ENCODE results near the gene IQGAP2. TPM values are rescaled to one million over a fixed set of nuclear protein-coding genes. Genes with fewer than 3 reads are reported as not detected.

IQGAP2 gene
- total RNA-seq, 1 experiment from 2014 or later: 0.59 TPM

DNA sequence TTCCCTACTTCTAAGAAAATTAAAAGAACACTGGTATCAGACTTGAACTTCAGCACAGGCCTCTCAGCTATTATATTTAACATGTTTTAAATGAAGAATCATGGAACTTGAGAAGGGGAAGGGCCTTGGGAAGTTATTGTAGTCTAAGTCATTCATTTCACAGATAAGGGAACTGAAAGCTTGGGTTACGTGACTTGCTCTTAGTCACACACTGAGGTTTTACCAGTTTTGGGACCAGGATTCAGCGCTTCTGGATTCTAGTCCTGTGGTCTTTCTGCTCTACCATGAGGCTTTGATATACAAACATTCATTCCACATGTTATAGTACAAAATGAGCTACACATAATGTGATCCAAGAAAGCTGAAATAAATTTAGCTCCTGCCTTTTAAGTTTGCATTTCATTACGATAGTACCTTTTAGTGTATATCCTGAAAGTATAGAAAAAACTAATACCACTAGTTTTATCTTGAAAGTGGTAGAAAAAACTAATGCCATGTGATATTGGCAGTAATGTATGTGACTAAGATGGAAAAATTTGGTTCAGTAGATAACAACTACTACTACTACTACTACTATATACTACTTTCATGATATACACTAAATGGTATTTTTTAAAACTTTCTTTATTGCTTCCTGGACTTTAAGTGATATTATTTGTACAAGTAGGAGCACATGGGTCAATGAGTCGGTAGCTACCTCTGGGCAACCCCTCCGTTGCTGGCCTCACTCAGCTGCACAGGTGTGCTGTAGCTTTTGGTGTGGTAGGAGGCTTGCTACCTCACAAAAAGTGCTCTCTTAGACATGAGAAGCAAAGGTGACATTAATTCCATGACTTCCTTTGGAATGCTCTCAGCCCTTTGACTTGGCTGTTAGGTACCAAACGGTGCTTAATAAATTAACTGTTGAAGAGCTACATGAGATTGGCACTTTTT, 179.4 kb downstream of the IQGAP2 start:
- BruUV-seq (replicated peaks): no TSS peak
- CTCF ChIA-PET: no interaction called here
- Histone ChIP-seq H3K4me3 (ENCODE audit: low read depth in 2 of 2, low read length in 2 of 2) (no peak overlapping the region), H3K9me3 (ENCODE audit: control insufficient read depth, insufficient read depth, low read depth, low read length) (no peaks in the 10 kb centered on the region), H3K36me3 (ENCODE audit: control insufficient read depth, insufficient read depth, low read length) (no peaks in the 10 kb centered on the region), H3K4me1 (ENCODE audit: control insufficient read depth, insufficient read depth, low read length) (no peaks in the 10 kb centered on the region), H3K27me3 (ENCODE audit: control insufficient read depth, insufficient read depth, low read length) (peaks cover 16% of the 10 kb centered on the region; the same call in 1 of the 2 replicates), H3K27ac (ENCODE audit: low read length) (no peak overlapping the region)
- in situ Hi-C loops (cut with HindIII; ENCODE audit: low pct_unique_long_range_greater_than_20kb, low sequenced_read_pairs): no loop called here
- ATAC-seq (no peak), DNase-seq (ENCODE audit: low read depth, low spot score) (no peak)
- POLR2A ChIA-PET: no interaction called here
- intact Hi-C loops (cut with micrococcal nuclease; ENCODE audit: unreplicated experiment): loop anchor here (5.0 to 10.0 kb wide), 2 partner anchors 178 to 245 kb away; partner anchors contain the start of gene IQGAP2
- no peak for TF ChIP-seq SIN3A (IDR thresholded peaks at IDR 0.05; ENCODE audit: borderline replicate concordance, insufficient read depth, low read depth, low read length)
- no peak for TF ChIP-seq CTCF (IDR thresholded peaks at IDR 0.05)
- TF ChIP-seq TCF7L2 (IDR thresholded peaks at IDR 0.05; ENCODE audit: low read depth, low read length): no peak
- no peak for TF ChIP-seq REST (IDR thresholded peaks at IDR 0.05; ENCODE audit: insufficient read depth in 1 of 2, low read depth in 2 of 2, low read length in 1 of 2)
- no peak for TF ChIP-seq POLR2AphosphoS5 (IDR thresholded peaks at IDR 0.05; ENCODE audit: low read depth, low read length)

DNA sequence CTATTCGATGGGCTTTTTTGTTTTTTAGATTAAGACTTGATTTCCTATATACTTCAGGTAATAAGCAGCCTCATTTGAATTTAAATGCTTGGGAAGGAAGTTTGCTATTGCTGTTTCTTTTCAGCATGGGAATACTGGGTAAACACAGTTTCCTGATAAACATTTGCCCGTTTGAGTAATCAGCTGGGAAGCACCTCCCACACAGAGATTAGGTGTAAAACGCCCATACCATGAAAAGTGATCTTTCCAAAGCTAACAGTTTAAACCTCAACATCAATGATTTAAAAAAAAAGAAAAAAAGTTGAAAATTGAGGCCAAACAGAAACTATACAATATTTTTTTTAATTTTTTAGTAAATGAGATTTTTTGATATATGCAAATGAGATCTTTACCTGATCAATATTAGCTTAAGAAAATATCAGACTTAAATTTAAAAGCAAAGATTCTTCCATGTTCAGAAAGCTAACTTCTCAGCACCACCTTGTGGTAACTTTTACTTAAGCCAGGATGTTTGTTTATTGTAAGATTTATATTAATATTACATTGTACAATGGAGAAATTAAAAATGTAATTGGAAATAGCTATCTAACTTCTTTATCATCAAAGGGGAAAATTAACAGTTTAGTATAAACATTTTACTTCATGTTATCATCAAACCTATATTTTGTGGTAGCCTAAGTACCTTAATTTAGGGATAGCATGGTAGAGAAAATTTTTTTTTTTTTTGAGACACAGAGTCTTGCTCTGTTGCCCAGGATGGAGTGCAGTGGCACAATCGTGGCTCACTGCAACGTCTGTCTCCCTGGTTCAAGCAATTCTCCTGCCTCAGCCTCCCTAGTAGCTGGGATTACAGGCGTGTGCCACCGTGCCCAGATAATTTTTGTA, 180.3 kb downstream of the IQGAP2 start:
- TF ChIP-seq REST (IDR thresholded peaks at IDR 0.05; ENCODE audit: insufficient read depth in 1 of 2, low read depth in 2 of 2, low read length in 1 of 2) (no peak), CTCF (IDR thresholded peaks at IDR 0.05) (peak; percentile 40; the same call in 1 of the 2 replicates)
- in situ Hi-C loops (cut with HindIII; ENCODE audit: low pct_unique_long_range_greater_than_20kb, low sequenced_read_pairs): no loop called here
- Histone ChIP-seq H3K27me3 (ENCODE audit: control insufficient read depth, insufficient read depth, low read length) (peaks cover 19% of the 10 kb centered on the region; the same call in 1 of the 2 replicates), H3K4me1 (ENCODE audit: control insufficient read depth, insufficient read depth, low read length) (no peaks in the 10 kb centered on the region), H3K4me3 (ENCODE audit: low read depth in 2 of 2, low read length in 2 of 2) (no peak overlapping the region), H3K9me3 (ENCODE audit: control insufficient read depth, insufficient read depth, low read depth, low read length) (no peaks in the 10 kb centered on the region), H3K36me3 (ENCODE audit: control insufficient read depth, insufficient read depth, low read length) (no peaks in the 10 kb centered on the region), H3K27ac (ENCODE audit: low read length) (no peak overlapping the region)
- no peak for DNase-seq (ENCODE audit: low read depth, low spot score)
- ATAC-seq: no peak
- intact Hi-C loops (cut with micrococcal nuclease; ENCODE audit: unreplicated experiment): loop anchor here (5.0 to 10.0 kb wide), 2 partner anchors 179 to 246 kb away; partner anchors contain the start of gene IQGAP2
- CTCF ChIA-PET: interaction anchor here (0.7 kb wide), 1 partner anchor 180 kb away, joined by 3 read pairs; no protein-coding TSS in a partner anchor
- BruUV-seq (replicated peaks): no TSS peak
- POLR2A ChIA-PET: no interaction called here
